Activated T-cell treated with anti-CD3 and anti-CD28 coated beads, Interleukin-2, amount 50 U/mL, for 4 hours (primary cell): ENCODE measurements around the gene SCN11A. TPM values are rescaled to one million over a fixed set of nuclear protein-coding genes. Genes with fewer than 3 reads are reported as not detected.

Experiments
- ATAC-seq, 2 donors: fragments of 200-7000 bp; cut with Tn5 transposase; one replicate each; pipeline ENCODE4 v1.10.0; 2021
- DNase-seq: peaks from one replicate; pipeline ENCODE4 v3.0.0-alpha.2; 2020
- H3K27me3 Mint-ChIP-seq: one replicate; pipeline ENCODE4 v1.8.0; 2021; ENCODE audit warnings: low read depth, mixed read lengths
- H3K36me3 Mint-ChIP-seq: one replicate; pipeline ENCODE4 v1.8.0; 2022; ENCODE audit warnings: mixed read lengths; ENCODE audit not compliant: insufficient read depth
- H3K4me1 Mint-ChIP-seq: one replicate; pipeline ENCODE4 v1.8.0; 2021; ENCODE audit warnings: low read depth, mixed read lengths
- H3K4me3 Mint-ChIP-seq: one replicate; pipeline ENCODE4 v1.8.0; 2021; ENCODE audit warnings: mild to moderate bottlenecking, moderate library complexity, mixed read lengths
- H3K9me3 Mint-ChIP-seq: one replicate; pipeline ENCODE4 v1.8.0; 2021; ENCODE audit warnings: mixed read lengths
- total RNA-seq, 3 donors: library from RNA; stranded (reverse); gene quantifications; one replicate each; pipeline ENCODE4 v1.2.1, GENCODE V29; 2021

The SCN11A gene
- total RNA-seq, 3 donors from 2014 or later = not detected

GRCh38 chr3:39050029-39050428 lies 1.7 kb downstream of the SCN11A start:
- H3K4me1 Mint-ChIP-seq = peaks cover 36% of the 10 kb centered on the region
- DNase-seq = no peak
- H3K27me3 Mint-ChIP-seq = no peaks in the 10 kb centered on the region
- no peaks in the 10 kb centered on the region for H3K9me3 Mint-ChIP-seq
- no peak overlapping the region for H3K4me3 Mint-ChIP-seq
- no peak for ATAC-seq
- H3K36me3 Mint-ChIP-seq = no peaks in the 10 kb centered on the region

GRCh38 chr3:39038165-39038564 lies 13.6 kb downstream of the SCN11A start:
- no peak for DNase-seq
- no peaks in the 10 kb centered on the region for H3K4me1 Mint-ChIP-seq
- peak; percentile 73 to 88 for ATAC-seq
- H3K9me3 Mint-ChIP-seq = peaks cover 5% of the 10 kb centered on the region
- H3K36me3 Mint-ChIP-seq = no peaks in the 10 kb centered on the region
- H3K27me3 Mint-ChIP-seq = peaks cover 6% of the 10 kb centered on the region
- no peak overlapping the region for H3K4me3 Mint-ChIP-seq

DNA sequence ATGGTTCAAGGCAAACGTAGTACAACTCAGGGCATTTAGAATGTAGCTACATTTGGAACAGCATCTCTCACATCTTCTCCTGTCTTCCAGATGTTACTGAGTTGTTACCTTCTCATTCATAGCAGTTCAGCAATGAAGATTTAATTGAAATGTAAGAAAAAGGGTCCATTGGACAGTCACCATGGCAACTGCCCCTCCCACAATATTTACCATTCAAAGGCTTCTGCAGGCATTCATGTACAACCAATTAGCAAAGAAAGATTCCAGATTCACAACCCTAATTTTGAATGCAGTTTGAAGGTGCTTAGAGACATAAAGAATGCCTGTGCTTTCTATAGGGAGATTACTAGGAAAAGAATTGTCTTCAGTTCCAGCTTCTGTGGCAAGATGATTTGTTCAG lies 22.2 kb downstream of the SCN11A start:
- DNase-seq (no peak), ATAC-seq (no peak)
- no peaks in the 10 kb centered on the region for H3K27me3 Mint-ChIP-seq

GRCh38 chr3:39028546-39028945 lies 23.2 kb downstream of the SCN11A start:
- ATAC-seq (no peak), DNase-seq (no peak)
- H3K9me3 Mint-ChIP-seq = no peaks in the 10 kb centered on the region
- H3K27me3 Mint-ChIP-seq = no peaks in the 10 kb centered on the region
- H3K4me1 Mint-ChIP-seq = no peaks in the 10 kb centered on the region
- no peak overlapping the region for H3K4me3 Mint-ChIP-seq
- H3K36me3 Mint-ChIP-seq = no peaks in the 10 kb centered on the region

More for the DNA sequence above, 22.2 kb downstream of the SCN11A start:
- no peaks in the 10 kb centered on the region for H3K36me3 Mint-ChIP-seq
- H3K4me1 Mint-ChIP-seq = no peaks in the 10 kb centered on the region
- no peaks in the 10 kb centered on the region for H3K9me3 Mint-ChIP-seq
- H3K4me3 Mint-ChIP-seq = no peak overlapping the region

- H3K4me3 Mint-ChIP-seq = no peak overlapping the region
- no peaks in the 10 kb centered on the region for H3K36me3 Mint-ChIP-seq
- H3K27me3 Mint-ChIP-seq = peaks cover 3% of the 10 kb centered on the region
- no peak for DNase-seq
- no peak for ATAC-seq
- H3K4me1 Mint-ChIP-seq = no peaks in the 10 kb centered on the region
- H3K9me3 Mint-ChIP-seq = no peaks in the 10 kb centered on the region
Observed at GRCh38 chr3:39025222-39025970, 26.3 kb downstream of the SCN11A start.

DNA sequence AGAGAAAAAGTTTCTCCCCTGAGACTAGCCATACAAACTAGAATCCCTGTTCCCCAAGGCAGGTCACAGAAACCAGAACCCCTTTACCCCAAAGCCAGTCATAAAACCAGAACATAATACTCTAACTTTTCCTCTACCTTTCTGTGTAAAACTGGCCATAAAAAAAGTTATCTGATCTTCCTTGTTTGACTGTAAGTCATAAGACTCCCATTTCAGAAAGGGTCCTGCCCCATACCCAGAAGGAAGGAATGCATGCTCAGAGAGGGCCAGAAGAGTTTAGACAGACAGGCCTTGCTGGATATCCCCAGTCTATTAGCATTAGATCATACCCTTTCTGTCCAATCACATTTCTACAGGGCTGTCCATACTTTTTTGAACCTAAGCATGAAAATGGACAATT lies 27.2 kb downstream of the SCN11A start:
- peaks cover 6% of the 10 kb centered on the region for H3K27me3 Mint-ChIP-seq
- H3K36me3 Mint-ChIP-seq = no peaks in the 10 kb centered on the region
- ATAC-seq (no peak), DNase-seq (no peak)
- no peaks in the 10 kb centered on the region for H3K4me1 Mint-ChIP-seq
- no peak overlapping the region for H3K4me3 Mint-ChIP-seq
- no peaks in the 10 kb centered on the region for H3K9me3 Mint-ChIP-seq

DNA sequence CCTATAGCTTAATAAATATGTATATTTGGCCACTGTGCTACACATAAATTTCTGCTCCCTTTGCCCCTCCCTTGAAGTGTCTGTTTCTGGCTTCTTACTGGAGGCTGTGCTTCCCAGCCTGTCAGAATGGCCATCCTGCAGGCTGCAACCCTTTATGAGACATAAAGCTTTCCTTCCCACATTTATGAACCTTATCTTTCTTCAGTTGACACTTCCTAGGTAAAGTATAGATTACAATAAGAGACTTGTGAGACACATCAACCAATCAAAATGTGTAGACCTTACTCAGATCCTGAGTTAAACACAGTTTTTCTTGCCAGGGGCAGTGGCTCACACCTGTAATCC lies 29.5 kb downstream of the SCN11A start:
- Mint-ChIP-seq H3K27me3 (peaks cover 19% of the 10 kb centered on the region), H3K4me1 (no peaks in the 10 kb centered on the region), H3K9me3 (no peaks in the 10 kb centered on the region), H3K36me3 (no peaks in the 10 kb centered on the region), H3K4me3 (no peak overlapping the region)
- ATAC-seq (no peak), DNase-seq (no peak)

- no peak for DNase-seq
- Mint-ChIP-seq H3K4me3 (no peak overlapping the region), H3K4me1 (no peaks in the 10 kb centered on the region), H3K9me3 (no peaks in the 10 kb centered on the region), H3K36me3 (no peaks in the 10 kb centered on the region), H3K27me3 (peaks cover 19% of the 10 kb centered on the region)
- ATAC-seq = no peak
Observed at GRCh38 chr3:39021465-39022285, 30.1 kb downstream of the SCN11A start.

- no peak for DNase-seq
- no peaks in the 10 kb centered on the region for H3K9me3 Mint-ChIP-seq
- no peaks in the 10 kb centered on the region for H3K4me1 Mint-ChIP-seq
- no peak for ATAC-seq
- no peak overlapping the region for H3K4me3 Mint-ChIP-seq
- no peaks in the 10 kb centered on the region for H3K36me3 Mint-ChIP-seq
- peaks cover 19% of the 10 kb centered on the region for H3K27me3 Mint-ChIP-seq
Observed at GRCh38 chr3:39021029-39021428, 30.7 kb downstream of the SCN11A start.

DNA sequence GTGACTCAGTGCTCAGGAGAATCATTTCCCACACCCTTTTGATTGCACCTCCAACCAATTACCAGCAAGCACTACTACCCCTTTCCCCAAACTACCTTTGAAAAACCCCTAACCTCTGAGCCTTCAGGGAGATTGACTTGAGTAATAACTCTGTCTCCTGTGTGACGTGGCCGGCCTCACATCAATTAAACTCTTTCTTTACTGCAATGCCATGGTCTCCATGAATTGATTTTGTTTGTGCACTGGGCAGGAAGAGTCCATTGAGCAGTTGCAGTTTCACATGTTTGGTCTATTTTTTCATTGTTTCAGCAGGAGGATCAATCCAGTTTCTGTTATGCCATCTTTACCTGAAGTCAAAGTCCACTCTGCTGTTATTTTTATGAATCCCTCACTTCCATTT lies 32.4 kb downstream of the SCN11A start:
- no peaks in the 10 kb centered on the region for H3K4me1 Mint-ChIP-seq
- H3K4me3 Mint-ChIP-seq = no peak overlapping the region
- no peaks in the 10 kb centered on the region for H3K9me3 Mint-ChIP-seq
- no peak for DNase-seq
- H3K27me3 Mint-ChIP-seq = peaks cover 20% of the 10 kb centered on the region
- no peak for ATAC-seq
- no peaks in the 10 kb centered on the region for H3K36me3 Mint-ChIP-seq

GRCh38 chr3:39015418-39015817 lies 36.3 kb downstream of the SCN11A start:
- Mint-ChIP-seq H3K4me1 (no peaks in the 10 kb centered on the region), H3K36me3 (no peaks in the 10 kb centered on the region), H3K9me3 (no peaks in the 10 kb centered on the region), H3K4me3 (no peak overlapping the region), H3K27me3 (peaks cover 20% of the 10 kb centered on the region)
- DNase-seq (no peak), ATAC-seq (no peak)

- Mint-ChIP-seq H3K36me3 (no peaks in the 10 kb centered on the region), H3K4me3 (no peak overlapping the region), H3K27me3 (peaks cover 15% of the 10 kb centered on the region), H3K4me1 (no peaks in the 10 kb centered on the region), H3K9me3 (no peaks in the 10 kb centered on the region)
- DNase-seq = no peak
- ATAC-seq = no peak
Observed at GRCh38 chr3:39013921-39014509, 37.7 kb downstream of the SCN11A start.

GRCh38 chr3:39013289-39013688 lies 38.5 kb downstream of the SCN11A start:
- no peaks in the 10 kb centered on the region for H3K36me3 Mint-ChIP-seq
- H3K4me1 Mint-ChIP-seq = no peaks in the 10 kb centered on the region
- no peak for DNase-seq
- H3K9me3 Mint-ChIP-seq = no peaks in the 10 kb centered on the region
- H3K4me3 Mint-ChIP-seq = no peak overlapping the region
- peaks cover 12% of the 10 kb centered on the region for H3K27me3 Mint-ChIP-seq
- ATAC-seq = no peak

- Mint-ChIP-seq H3K9me3 (no peaks in the 10 kb centered on the region), H3K36me3 (no peaks in the 10 kb centered on the region), H3K4me1 (no peaks in the 10 kb centered on the region), H3K4me3 (no peak overlapping the region), H3K27me3 (peaks cover 16% of the 10 kb centered on the region)
- no peak for ATAC-seq
- DNase-seq = no peak
Observed at GRCh38 chr3:39011191-39011736, 40.5 kb downstream of the SCN11A start.
